Measurements from ENCODE around the gene EXTL1. TPM values are rescaled to one million over a fixed set of nuclear protein-coding genes. Genes with fewer than 3 reads are reported as not detected.

Gene EXTL1
- total and polyA plus RNA-seq, 2 donors from 2014 or later = 0.28 to 0.45 TPM

DNA sequence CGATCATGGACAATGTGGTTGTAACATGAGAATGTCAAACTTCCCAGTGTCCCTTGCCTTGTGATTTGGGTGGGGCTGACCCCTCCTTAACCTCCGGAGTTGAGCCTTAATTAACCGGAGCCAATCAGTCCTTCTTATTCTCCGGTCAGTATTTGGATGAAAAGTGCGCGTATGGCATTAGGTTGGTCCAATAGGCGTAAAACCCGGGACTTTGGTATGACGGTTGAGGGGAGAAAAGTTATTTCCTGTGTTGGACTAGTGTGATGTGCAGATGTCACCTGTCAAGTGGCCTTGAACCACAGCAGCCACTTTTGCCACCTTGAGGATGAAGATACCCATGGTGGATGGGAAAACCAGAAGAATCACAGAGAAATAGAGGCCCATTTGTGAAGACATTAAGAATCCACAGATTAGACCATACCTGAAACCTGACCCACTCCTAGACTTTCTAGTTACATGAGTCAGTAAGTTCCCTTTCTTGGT, 28.8 kb upstream of the EXTL1 start:
- Histone ChIP-seq H3K4me1 (ENCODE audit: control insufficient read depth in 2 of 3, insufficient read depth in 2 of 3, low read depth in 1 of 3, low read length in 3 of 3) (peaks cover 4 to 9% (median 8%) of the 10 kb centered on the region in 3 donors), H3K27me3 (ENCODE audit: control insufficient read depth, insufficient read depth, low read length) (no peaks in the 10 kb centered on the region), H3K27ac (ENCODE audit: low read depth in 2 of 2, low read length in 2 of 2) (no peak overlapping the region), H3K36me3 (ENCODE audit: control insufficient read depth in 2 of 3, insufficient read depth in 3 of 3, low read length in 3 of 3) (peaks cover 0 to 3% (median 0%) of the 10 kb centered on the region in 3 donors), H3K4me3 (ENCODE audit: low read length in 3 of 3) (no peak overlapping the region), H3K9ac (ENCODE audit: low read length in 3 of 3) (no peak overlapping the region), H3K9me3 (ENCODE audit: control insufficient read depth in 2 of 3, insufficient read depth in 1 of 3, low read length in 3 of 3) (no peaks in the 10 kb centered on the region)
- intact Hi-C loops (cut with DNase I) = no loop called here
- no peak for DNase-seq
- TF ChIP-seq, protein P1, sequence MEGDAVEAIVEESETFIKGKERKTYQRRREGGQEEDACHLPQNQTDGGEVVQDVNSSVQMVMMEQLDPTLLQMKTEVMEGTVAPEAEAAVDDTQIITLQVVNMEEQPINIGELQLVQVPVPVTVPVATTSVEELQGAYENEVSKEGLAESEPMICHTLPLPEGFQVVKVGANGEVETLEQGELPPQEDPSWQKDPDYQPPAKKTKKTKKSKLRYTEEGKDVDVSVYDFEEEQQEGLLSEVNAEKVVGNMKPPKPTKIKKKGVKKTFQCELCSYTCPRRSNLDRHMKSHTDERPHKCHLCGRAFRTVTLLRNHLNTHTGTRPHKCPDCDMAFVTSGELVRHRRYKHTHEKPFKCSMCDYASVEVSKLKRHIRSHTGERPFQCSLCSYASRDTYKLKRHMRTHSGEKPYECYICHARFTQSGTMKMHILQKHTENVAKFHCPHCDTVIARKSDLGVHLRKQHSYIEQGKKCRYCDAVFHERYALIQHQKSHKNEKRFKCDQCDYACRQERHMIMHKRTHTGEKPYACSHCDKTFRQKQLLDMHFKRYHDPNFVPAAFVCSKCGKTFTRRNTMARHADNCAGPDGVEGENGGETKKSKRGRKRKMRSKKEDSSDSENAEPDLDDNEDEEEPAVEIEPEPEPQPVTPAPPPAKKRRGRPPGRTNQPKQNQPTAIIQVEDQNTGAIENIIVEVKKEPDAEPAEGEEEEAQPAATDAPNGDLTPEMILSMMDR (IDR thresholded peaks at IDR 0.05; ENCODE audit: borderline replicate concordance, extremely low read depth, insufficient read depth) = no peak
- no peak for FAIRE-seq

DNA sequence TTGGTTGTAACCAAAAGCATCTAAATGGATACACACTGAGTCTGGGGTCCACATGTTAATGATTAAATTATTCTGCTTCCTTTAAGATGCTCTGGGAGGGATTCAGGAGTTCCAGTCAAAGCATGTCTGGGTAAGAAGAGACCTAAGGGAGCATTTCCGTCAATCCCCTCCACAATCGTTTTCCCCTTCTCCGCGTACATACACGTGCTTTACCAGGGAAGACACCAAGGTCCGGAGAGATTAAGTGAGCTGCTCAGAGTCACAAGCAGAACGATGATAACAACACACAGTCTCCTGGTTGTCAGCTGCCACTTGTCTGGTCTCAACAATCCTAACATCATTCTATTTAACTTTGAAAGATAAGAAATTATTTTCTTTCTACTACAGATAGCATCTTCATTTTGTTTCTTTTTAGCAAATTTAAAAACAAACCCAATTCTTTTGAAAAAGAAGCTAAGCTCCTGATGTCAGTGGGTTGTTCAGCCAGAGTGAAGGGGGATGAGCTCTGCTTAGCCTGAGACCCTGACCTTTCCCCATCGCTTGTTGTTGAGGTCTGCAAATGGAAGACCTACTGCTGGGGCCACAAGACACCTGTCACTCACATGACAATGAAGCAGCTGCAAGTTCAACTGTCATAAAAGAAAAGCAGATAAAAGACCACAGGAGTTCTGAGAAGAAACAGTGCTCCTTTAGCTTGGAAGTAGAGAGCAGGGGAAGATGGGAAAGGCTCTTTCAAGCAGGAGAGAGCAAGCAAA, 28.2 kb upstream of the EXTL1 start:
- DNase-seq = no peak
- Histone ChIP-seq H3K9me3 (ENCODE audit: control insufficient read depth in 2 of 3, insufficient read depth in 1 of 3, low read length in 3 of 3) (no peaks in the 10 kb centered on the region), H3K9ac (ENCODE audit: low read length in 3 of 3) (no peak overlapping the region), H3K4me1 (ENCODE audit: control insufficient read depth in 2 of 3, insufficient read depth in 2 of 3, low read depth in 1 of 3, low read length in 3 of 3) (peaks cover 4 to 9% (median 8%) of the 10 kb centered on the region in 3 donors), H3K4me3 (ENCODE audit: low read length in 3 of 3) (no peak overlapping the region), H3K27ac (ENCODE audit: low read depth in 2 of 2, low read length in 2 of 2) (no peak overlapping the region), H3K36me3 (ENCODE audit: control insufficient read depth in 2 of 3, insufficient read depth in 3 of 3, low read length in 3 of 3) (peaks cover 0 to 3% (median 0%) of the 10 kb centered on the region in 3 donors), H3K27me3 (ENCODE audit: control insufficient read depth, insufficient read depth, low read length) (no peaks in the 10 kb centered on the region)
- no peak for FAIRE-seq
- TF ChIP-seq, protein P1 (IDR thresholded peaks at IDR 0.05; ENCODE audit: borderline replicate concordance, extremely low read depth, insufficient read depth) = no peak
- intact Hi-C loops (cut with DNase I) = no loop called here

DNA sequence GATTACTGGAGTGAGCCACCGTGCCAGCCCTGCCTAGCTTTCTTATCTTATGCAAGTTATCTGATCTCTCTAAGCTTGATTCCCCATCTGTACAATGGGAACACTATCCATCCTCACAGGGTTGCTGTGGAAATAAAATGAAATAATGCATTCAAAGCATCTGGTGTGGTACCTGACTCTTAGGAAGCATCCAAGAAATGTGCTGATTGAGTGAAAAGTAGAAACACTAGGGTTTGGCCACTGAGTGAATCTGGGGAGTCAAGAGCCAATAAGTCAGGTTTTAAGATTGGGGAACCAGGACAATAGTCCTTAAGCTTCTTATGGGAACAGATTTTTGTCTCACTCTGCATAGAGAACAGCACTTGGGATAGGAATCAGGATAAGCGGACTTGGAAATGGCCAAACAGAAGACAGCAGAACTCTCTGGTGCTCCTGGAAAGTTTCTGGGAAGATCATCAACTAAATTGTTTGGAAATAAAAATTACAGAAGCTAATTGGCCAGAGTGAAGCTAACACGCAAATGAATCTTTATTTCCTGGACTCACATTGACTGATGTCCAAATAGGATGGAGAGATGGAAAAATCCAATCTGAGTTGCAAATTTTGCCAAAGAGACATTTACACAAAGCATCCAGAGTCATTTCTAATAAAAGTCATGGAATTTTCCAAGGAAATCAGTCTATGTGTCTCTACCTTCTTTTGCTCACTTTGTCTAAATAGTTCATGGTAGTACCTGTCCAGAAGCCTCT, 27.0 kb upstream of the EXTL1 start:
- H3K27me3 ChIP-seq (ENCODE audit: control insufficient read depth, insufficient read depth, low read length) = no peaks in the 10 kb centered on the region
- FAIRE-seq (no peak), DNase-seq (no peak)
- no peaks in the 10 kb centered on the region for H3K9me3 ChIP-seq (ENCODE audit: control insufficient read depth in 2 of 3, insufficient read depth in 1 of 3, low read length in 3 of 3)
- H3K4me3 ChIP-seq (ENCODE audit: low read length in 3 of 3) = no peak overlapping the region
- TF ChIP-seq, protein P1 (IDR thresholded peaks at IDR 0.05; ENCODE audit: borderline replicate concordance, extremely low read depth, insufficient read depth) = no peak
- intact Hi-C loops (cut with DNase I) = loop anchor here (5.0 kb wide), 1 partner anchor 92 kb away; no protein-coding TSS in a partner anchor
- peaks cover 7 to 13% (median 10%) of the 10 kb centered on the region in 3 donors for H3K4me1 ChIP-seq (ENCODE audit: control insufficient read depth in 2 of 3, insufficient read depth in 2 of 3, low read depth in 1 of 3, low read length in 3 of 3)
- no peak overlapping the region for H3K9ac ChIP-seq (ENCODE audit: low read length in 3 of 3)
- H3K27ac ChIP-seq (ENCODE audit: low read depth in 2 of 2, low read length in 2 of 2) = no peak overlapping the region
- H3K36me3 ChIP-seq (ENCODE audit: control insufficient read depth in 2 of 3, insufficient read depth in 3 of 3, low read length in 3 of 3) = peaks cover 0 to 3% (median 0%) of the 10 kb centered on the region in 3 donors

Data from kidney (tissue), 14 donors.